SK-N-SH (cell line): Measurements from ENCODE around the gene CSPG4. TPM values are rescaled to one million over a fixed set of nuclear protein-coding genes. Genes with fewer than 3 reads are reported as not detected.

Source experiments
- CTCF ChIA-PET: fragments of 300-600, 350-600 bp; formaldehyde crosslinking; extraction: SDS; loops from one replicate; lab custom pipeline; 2021; lab: Yijun Ruan, JAX
- POLR2A ChIA-PET: fragments of 350-600 bp; sonication (Branson Sonifier 250); formaldehyde crosslinking; extraction: SDS; loops from one replicate; lab custom pipeline; 2020; ENCODE audit warnings: antibody characterized with exemption, inconsistent platforms; lab: Yijun Ruan, JAX
- DNase-seq: peaks from one replicate; pipeline ENCODE4 v3.0.0; 2012
- H2AFZ ChIP-seq: fragments of 200-600 bp; sonication (generic); 2 replicates; pipeline ENCODE4 v1.8.1; 2016; ENCODE audit warnings: antibody characterized with exemption, mild to moderate bottlenecking, low read depth
- H3F3A ChIP-seq: fragments of 200-600 bp; sonication (generic); replicated peaks from 2 replicates; pipeline ENCODE3; 2016; ENCODE audit warnings: antibody characterized with exemption, mild to moderate bottlenecking; ENCODE audit not compliant: insufficient read depth
- H3K27ac ChIP-seq, 2 experiments: fragments of 200-500 bp in 1 of 2; fragments of 200-600 bp in 1 of 2; sonication (Bioruptor generic) in 1 of 2; sonication (generic), shearing (Covaris generic) in 1 of 2; 2 replicates each; pipeline versions ENCODE4 v1.5.1 to v1.6.1; 2014 to 2016; ENCODE audit warnings: low read depth in 2 of 2, inconsistent platforms in 1 of 2, low read length in 1 of 2, mild to moderate bottlenecking in 1 of 2, mixed read lengths in 1 of 2
- H3K27me3 ChIP-seq: fragments of 200-600 bp; sonication (generic), shearing (Covaris generic); 2 replicates; pipeline ENCODE4 v1.6.1; 2016; ENCODE audit warnings: mixed run types; ENCODE audit not compliant: insufficient read depth
- H3K36me3 ChIP-seq, 2 experiments: fragments of 200-500 bp in 1 of 2; fragments of 200-600 bp in 1 of 2; sonication (Bioruptor generic) in 1 of 2; sonication (generic) in 1 of 2; replicated peaks in 1 of 2; 2 replicates each; pipeline versions ENCODE3 to v1.5.1; 2014 to 2016; ENCODE audit warnings: low read length in 1 of 2, mild to moderate bottlenecking in 1 of 2; ENCODE audit not compliant: insufficient read depth in 2 of 2, control insufficient read depth in 1 of 2
- H3K4me1 ChIP-seq, 2 experiments: fragments of 200-500 bp in 1 of 2; fragments of 200-600 bp in 1 of 2; sonication (Bioruptor generic) in 1 of 2; sonication (generic), shearing (Covaris generic) in 1 of 2; 2 replicates each; pipeline versions ENCODE4 v1.5.1 to v1.6.1; 2014 to 2016; ENCODE audit warnings: low read depth in 1 of 2, low read length in 1 of 2, mixed run types in 1 of 2; ENCODE audit not compliant: insufficient read depth in 2 of 2, control insufficient read depth in 1 of 2
- H3K4me2 ChIP-seq: fragments of 200-600 bp; sonication (generic), shearing (Covaris generic); 2 replicates; pipeline ENCODE4 v1.6.1; 2017; ENCODE audit warnings: mixed run types
- H3K4me3 ChIP-seq, 2 experiments: fragments of 200-500 bp in 1 of 2; fragments of 200-600 bp in 1 of 2; sonication (Bioruptor generic) in 1 of 2; sonication (generic), shearing (Covaris generic) in 1 of 2; 2 replicates each; pipeline versions ENCODE4 v1.5.1 to v1.8.1; 2014 to 2016; ENCODE audit warnings: low read depth in 2 of 2, inconsistent platforms in 1 of 2, low read length in 1 of 2, mild to moderate bottlenecking in 1 of 2, mixed read lengths in 1 of 2, moderate library complexity in 1 of 2
- H3K79me2 ChIP-seq: fragments of 200-600 bp; sonication (generic); 2 replicates; pipeline ENCODE4 v1.8.1; 2017; ENCODE audit warnings: mild to moderate bottlenecking; ENCODE audit not compliant: insufficient read depth
- H3K9ac ChIP-seq: fragments of 200-600 bp; sonication (generic); 2 replicates; pipeline ENCODE4 v1.6.1; 2017; ENCODE audit warnings: mixed run types
- H3K9me2 ChIP-seq: fragments of 200-600 bp; sonication (generic); 2 replicates; pipeline ENCODE4 v1.6.1; 2017; ENCODE audit warnings: mixed run types
- H3K9me3 ChIP-seq: fragments of 200-600 bp; sonication (generic); 2 replicates; pipeline ENCODE4 v1.6.1; 2017; ENCODE audit warnings: mixed run types, mild to moderate bottlenecking, moderate library complexity
- H4K20me1 ChIP-seq: fragments of 200-600 bp; sonication (generic); 2 replicates; pipeline ENCODE4 v1.6.1; 2017; ENCODE audit warnings: mild to moderate bottlenecking, mixed run types; ENCODE audit not compliant: insufficient read depth
- ELF1 ChIP-seq: IDR thresholded peaks from 2 replicates; pipeline ENCODE4 v1.4.0; 2012
- EP300 ChIP-seq, 2 experiments: IDR thresholded peaks; 2 replicates each; pipeline versions ENCODE4 v1.4.0 to v1.6.1; 2012; ENCODE audit warnings: borderline replicate concordance in 1 of 2, low read depth in 1 of 2, low read length in 1 of 2
- EZH2phosphoT487 ChIP-seq: fragments of 200-600 bp; sonication (generic); IDR thresholded peaks from 2 replicates; pipeline ENCODE4 v1.6.1; 2017; ENCODE audit warnings: low read depth, mixed run types, mild to moderate bottlenecking, antibody characterized with exemption, moderate library complexity, borderline replicate concordance
- FOXJ3 ChIP-seq: sonication (generic); formaldehyde crosslinking; IDR thresholded peaks from 2 replicates; pipeline ENCODE4 v1.5.1; 2020; ENCODE audit warnings: mild to moderate bottlenecking, missing genetic modification reagents
- FOXM1 ChIP-seq: IDR thresholded peaks from 2 replicates; pipeline ENCODE4 v1.4.0; 2012; ENCODE audit warnings: low read depth, mild to moderate bottlenecking
- JUND ChIP-seq: IDR thresholded peaks from 2 replicates; pipeline ENCODE4 v1.4.0; 2012
- MEF2A ChIP-seq: IDR thresholded peaks from 2 replicates; pipeline ENCODE4 v1.4.0; 2012; ENCODE audit warnings: low read depth, borderline replicate concordance
- MXI1 ChIP-seq: IDR thresholded peaks from 2 replicates; pipeline ENCODE4 v1.6.1; 2012; ENCODE audit warnings: mild to moderate bottlenecking, low read depth, low read length, improper control_type of control experiment
- NFIC ChIP-seq: IDR thresholded peaks from 2 replicates; pipeline ENCODE4 v1.4.0; 2012; ENCODE audit warnings: borderline replicate concordance
- RAD21 ChIP-seq: IDR thresholded peaks from 2 replicates; pipeline ENCODE4 v1.6.1; 2012; ENCODE audit warnings: mild to moderate bottlenecking, low read length
- RCOR1 ChIP-seq: fragments of 150-350 bp; IDR thresholded peaks from 2 replicates; pipeline ENCODE4 v1.6.1; 2017; ENCODE audit warnings: antibody characterized with exemption, low read length
- SIN3A ChIP-seq: IDR thresholded peaks from 2 replicates; pipeline ENCODE4 v1.6.1; 2012; ENCODE audit warnings: low read depth, mild to moderate bottlenecking, low read length, moderate library complexity, borderline replicate concordance
- TCF12 ChIP-seq: IDR thresholded peaks from 2 replicates; pipeline ENCODE4 v1.4.0; 2012
- TEAD4 ChIP-seq: IDR thresholded peaks from 2 replicates; pipeline ENCODE4 v1.4.0; 2012; ENCODE audit warnings: mild to moderate bottlenecking, borderline replicate concordance; ENCODE audit not compliant: insufficient read depth
- WGBS: methylation state at CpG from one replicate; pipeline ENCODE4 v1.1.6; 2017; ENCODE audit warnings: low lambda C conversion rate; 5-methylcytosine and 5-hydroxymethylcytosine counted together
- polyA plus RNA-seq, 3 experiments: library from polyadenylated mRNA; depleted of rRNA; stranded (reverse); fragments of >200 nt; gene quantifications; 2 replicates each; pipeline ENCODE4 v1.2.3, GENCODE V29; 2012
- TF ChIP-seq, protein P1 (sequence below): IDR thresholded peaks from 2 replicates; pipeline ENCODE4 v1.6.1; 2012; ENCODE audit warnings: mild to moderate bottlenecking, low read depth, low read length, moderate library complexity
- TF ChIP-seq, protein P2 (sequence below): IDR thresholded peaks from 2 replicates; pipeline ENCODE4 v1.4.0; 2012; ENCODE audit warnings: low read depth

The CSPG4 gene
- polyA plus RNA-seq, 1 of the 3 experiments (the other 2 are of a cell fraction) = 0.35 TPM

DNA sequence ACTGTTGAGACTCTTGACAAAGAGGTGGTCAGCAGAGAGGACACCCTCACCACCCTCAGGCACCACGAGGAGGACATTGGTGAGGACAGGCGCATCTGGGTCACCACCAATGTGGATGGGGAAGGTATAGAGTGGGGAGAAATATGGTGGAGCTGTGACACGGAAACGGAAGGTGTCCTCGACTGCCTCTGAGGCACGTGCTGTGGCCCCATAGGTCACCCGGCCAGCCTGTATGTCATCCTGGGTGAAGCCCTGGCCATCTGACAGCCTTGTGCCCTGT lies 24.4 kb downstream of the CSPG4 start:
- Histone ChIP-seq H3K9me3 (no peaks in the 10 kb centered on the region), H3K9me2 (no peaks in the 10 kb centered on the region), H4K20me1 (no peaks in the 10 kb centered on the region), H3K79me2 (no peaks in the 10 kb centered on the region), H3K36me3 (no peaks in the 10 kb centered on the region), H3K9ac (no peak overlapping the region), H2AFZ (no peak overlapping the region), H3F3A (peaks cover under 1% of the 10 kb centered on the region), H3K4me2 (no peak overlapping the region), H3K4me3 (no peak overlapping the region)
- no peak for TF ChIP-seq EZH2phosphoT487
- no peak for TF ChIP-seq EP300 (IDR thresholded peaks at IDR 0.05; ENCODE audit: borderline replicate concordance in 1 of 2, low read depth in 1 of 2, low read length in 1 of 2)
- TF ChIP-seq, all 33 proteins: peak for 0
- DNase-seq = no peak
- ChIA-PET CTCF (interaction anchor here (1.2 kb wide), 1 partner anchor 114 kb away, joined by 4 read pairs; no protein-coding TSS in a partner anchor), POLR2A (no interaction called here)
- H3K27me3 ChIP-seq = no peaks in the 10 kb centered on the region
- WGBS = 93% methylated on average over 5 of the region's 7 CpGs
- no peak overlapping the region for H3K27ac ChIP-seq
- H3K4me1 ChIP-seq = peaks cover 1 to 7% of the 10 kb centered on the region in 2 experiments; a peak in 3 of 4 replicates

DNA sequence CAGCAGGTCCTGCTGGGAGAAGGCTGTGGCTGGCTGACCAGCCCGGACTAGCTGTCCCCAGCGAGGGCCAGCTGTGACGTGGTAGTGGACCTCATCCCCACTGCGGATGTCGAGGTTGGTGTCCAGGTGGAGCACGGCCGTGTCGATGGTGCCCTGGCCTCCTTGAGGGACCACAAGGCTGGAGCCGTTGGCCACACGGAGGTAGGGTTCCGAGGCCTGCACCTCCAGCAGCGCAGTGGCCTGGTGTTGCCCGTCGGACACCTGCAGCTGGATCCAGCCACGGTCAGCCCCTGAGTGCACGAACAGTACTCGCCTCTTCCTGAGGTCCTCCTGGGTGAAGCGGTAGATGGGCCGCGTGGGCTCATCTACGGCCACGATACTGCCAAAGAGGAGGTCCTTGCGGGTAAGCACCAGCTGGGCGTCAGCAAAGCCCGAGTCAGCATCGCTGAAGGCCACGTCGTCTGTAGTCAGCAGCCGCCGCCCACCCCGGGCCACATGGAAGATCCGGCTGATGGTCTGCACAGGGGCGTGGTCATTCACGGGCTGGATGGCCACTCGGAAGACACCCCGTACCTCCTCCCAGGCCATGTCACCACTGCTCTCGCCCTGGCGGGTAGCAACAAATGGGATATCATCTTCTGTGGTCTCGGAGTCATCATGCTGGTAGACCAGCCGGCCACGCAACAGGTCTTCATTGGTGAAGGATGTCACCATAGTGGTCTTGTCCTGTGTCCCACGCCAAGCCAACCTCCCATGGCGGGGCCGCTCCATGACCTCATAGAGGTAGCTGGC lies 25.0 kb downstream of the CSPG4 start:
- Histone ChIP-seq H3K4me3 (no peak overlapping the region), H3K9ac (no peak overlapping the region), H4K20me1 (no peaks in the 10 kb centered on the region), H3K27ac (no peak overlapping the region), H3K27me3 (no peaks in the 10 kb centered on the region), H3K4me1 (peaks cover 0 to 6% of the 10 kb centered on the region in 2 experiments; a peak in 1 of 4 replicates), H3K9me3 (no peaks in the 10 kb centered on the region), H3K36me3 (no peaks in the 10 kb centered on the region), H2AFZ (no peak overlapping the region), H3K4me2 (no peak overlapping the region), H3F3A (no peaks in the 10 kb centered on the region), H3K79me2 (no peaks in the 10 kb centered on the region), H3K9me2 (no peaks in the 10 kb centered on the region)
- WGBS = 90% methylated on average over 28 of the region's 44 CpGs
- TF ChIP-seq NFIC (no peak), TCF12 (no peak), FOXM1 (no peak), JUND (no peak), RCOR1 (no peak), MXI1 (no peak), MEF2A (no peak), ELF1 (no peak), RAD21 (no peak), SIN3A (no peak), FOXJ3 (CRISPR knock-in tag) (no peak), EZH2phosphoT487 (no peak), TEAD4 (no peak)
- TF ChIP-seq, protein P1, sequence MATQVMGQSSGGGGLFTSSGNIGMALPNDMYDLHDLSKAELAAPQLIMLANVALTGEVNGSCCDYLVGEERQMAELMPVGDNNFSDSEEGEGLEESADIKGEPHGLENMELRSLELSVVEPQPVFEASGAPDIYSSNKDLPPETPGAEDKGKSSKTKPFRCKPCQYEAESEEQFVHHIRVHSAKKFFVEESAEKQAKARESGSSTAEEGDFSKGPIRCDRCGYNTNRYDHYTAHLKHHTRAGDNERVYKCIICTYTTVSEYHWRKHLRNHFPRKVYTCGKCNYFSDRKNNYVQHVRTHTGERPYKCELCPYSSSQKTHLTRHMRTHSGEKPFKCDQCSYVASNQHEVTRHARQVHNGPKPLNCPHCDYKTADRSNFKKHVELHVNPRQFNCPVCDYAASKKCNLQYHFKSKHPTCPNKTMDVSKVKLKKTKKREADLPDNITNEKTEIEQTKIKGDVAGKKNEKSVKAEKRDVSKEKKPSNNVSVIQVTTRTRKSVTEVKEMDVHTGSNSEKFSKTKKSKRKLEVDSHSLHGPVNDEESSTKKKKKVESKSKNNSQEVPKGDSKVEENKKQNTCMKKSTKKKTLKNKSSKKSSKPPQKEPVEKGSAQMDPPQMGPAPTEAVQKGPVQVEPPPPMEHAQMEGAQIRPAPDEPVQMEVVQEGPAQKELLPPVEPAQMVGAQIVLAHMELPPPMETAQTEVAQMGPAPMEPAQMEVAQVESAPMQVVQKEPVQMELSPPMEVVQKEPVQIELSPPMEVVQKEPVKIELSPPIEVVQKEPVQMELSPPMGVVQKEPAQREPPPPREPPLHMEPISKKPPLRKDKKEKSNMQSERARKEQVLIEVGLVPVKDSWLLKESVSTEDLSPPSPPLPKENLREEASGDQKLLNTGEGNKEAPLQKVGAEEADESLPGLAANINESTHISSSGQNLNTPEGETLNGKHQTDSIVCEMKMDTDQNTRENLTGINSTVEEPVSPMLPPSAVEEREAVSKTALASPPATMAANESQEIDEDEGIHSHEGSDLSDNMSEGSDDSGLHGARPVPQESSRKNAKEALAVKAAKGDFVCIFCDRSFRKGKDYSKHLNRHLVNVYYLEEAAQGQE = no peak
- TF ChIP-seq, protein P2, sequence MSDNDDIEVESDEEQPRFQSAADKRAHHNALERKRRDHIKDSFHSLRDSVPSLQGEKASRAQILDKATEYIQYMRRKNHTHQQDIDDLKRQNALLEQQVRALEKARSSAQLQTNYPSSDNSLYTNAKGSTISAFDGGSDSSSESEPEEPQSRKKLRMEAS = no peak
- CTCF ChIA-PET = interaction anchor here (1.2 to 9.0 kb wide), 3 partner anchors 12 to 114 kb away, joined by 3 to 77 read pairs (median 4); no protein-coding TSS in a partner anchor
- no peak for DNase-seq
- POLR2A ChIA-PET = no interaction called here
